HG02763 (cell line): ENCODE results near the gene DCLK1.
"Not testable (repeated sequence)": the region's sequence is repeated elsewhere in the genome, so short reads cannot be mapped to it uniquely, and the experiment has no call there.

ENCODE experiments used
- ATAC-seq: cut with Tn5 transposase; IDR thresholded peaks from one replicate; pipeline ENCODE4 v1.9.1; 2021; ENCODE audit warnings: mild to moderate bottlenecking, moderate library complexity; ENCODE audit not compliant: unreplicated experiment

Gene DCLK1

GRCh38 chr13:36088463-36088862 is 42.7 kb downstream of the DCLK1 start:
- ATAC-seq = no peak

GRCh38 chr13:36088001-36088400 is 43.2 kb downstream of the DCLK1 start:
- no peak for ATAC-seq

GRCh38 chr13:36086117-36086516 is 45.1 kb downstream of the DCLK1 start:
- ATAC-seq = no peak

GRCh38 chr13:36084131-36084530 is 47.1 kb downstream of the DCLK1 start:
- no peak for ATAC-seq

GRCh38 chr13:36082806-36083205 is 48.4 kb downstream of the DCLK1 start:
- no peak for ATAC-seq

GRCh38 chr13:36082396-36082795 is 48.8 kb downstream of the DCLK1 start:
- ATAC-seq = no peak

- ATAC-seq = no peak
These were observed 55.0 kb downstream of the DCLK1 start for GRCh38 chr13:36076211-36076610.

- no peak for ATAC-seq
These were observed 56.5 kb downstream of the DCLK1 start for GRCh38 chr13:36074659-36075058.

- no peak for ATAC-seq
These were observed 58.8 kb downstream of the DCLK1 start for GRCh38 chr13:36072152-36072935.

GRCh38 chr13:36070504-36071192 is 60.5 kb downstream of the DCLK1 start:
- ATAC-seq = not testable (repeated sequence)

GRCh38 chr13:36069881-36070366 is 61.3 kb downstream of the DCLK1 start:
- no peak for ATAC-seq

- ATAC-seq = no peak
These were observed 62.2 kb downstream of the DCLK1 start for GRCh38 chr13:36068991-36069390.

- ATAC-seq = no peak
These were observed 62.6 kb downstream of the DCLK1 start for GRCh38 chr13:36068566-36068965.

- no peak for ATAC-seq
These were observed 63.3 kb downstream of the DCLK1 start for GRCh38 chr13:36067746-36068381.

- ATAC-seq = no peak
These were observed 68.9 kb downstream of the DCLK1 start for GRCh38 chr13:36062249-36062648.

- no peak for ATAC-seq
These were observed 69.6 kb downstream of the DCLK1 start for GRCh38 chr13:36061621-36062020.

- no peak for ATAC-seq
These were observed 70.1 kb downstream of the DCLK1 start for GRCh38 chr13:36061054-36061453.

- ATAC-seq = no peak
These were observed 71.9 kb downstream of the DCLK1 start for GRCh38 chr13:36059321-36059720.

- no peak for ATAC-seq
These were observed 73.1 kb downstream of the DCLK1 start for GRCh38 chr13:36058116-36058515.

- ATAC-seq = no peak
These were observed 73.6 kb downstream of the DCLK1 start for GRCh38 chr13:36057547-36057946.

GRCh38 chr13:36057041-36057440 is 74.1 kb downstream of the DCLK1 start:
- no peak for ATAC-seq

- ATAC-seq = no peak
These were observed 75.8 kb downstream of the DCLK1 start for GRCh38 chr13:36055366-36055765.
